ENCODE data around the gene LRRC32.

The LRRC32 gene

GRCh38 chr11:76678321-76678720 is 7.8 kb upstream of the LRRC32 start:
- no peak for DNase-seq (ENCODE audit: low read depth)

GRCh38 chr11:76677458-76677765 is 6.9 kb upstream of the LRRC32 start:
- DNase-seq (ENCODE audit: low read depth) = no peak

GRCh38 chr11:76676636-76677457 is 6.3 kb upstream of the LRRC32 start:
- no peak for DNase-seq (ENCODE audit: low read depth)

DNA sequence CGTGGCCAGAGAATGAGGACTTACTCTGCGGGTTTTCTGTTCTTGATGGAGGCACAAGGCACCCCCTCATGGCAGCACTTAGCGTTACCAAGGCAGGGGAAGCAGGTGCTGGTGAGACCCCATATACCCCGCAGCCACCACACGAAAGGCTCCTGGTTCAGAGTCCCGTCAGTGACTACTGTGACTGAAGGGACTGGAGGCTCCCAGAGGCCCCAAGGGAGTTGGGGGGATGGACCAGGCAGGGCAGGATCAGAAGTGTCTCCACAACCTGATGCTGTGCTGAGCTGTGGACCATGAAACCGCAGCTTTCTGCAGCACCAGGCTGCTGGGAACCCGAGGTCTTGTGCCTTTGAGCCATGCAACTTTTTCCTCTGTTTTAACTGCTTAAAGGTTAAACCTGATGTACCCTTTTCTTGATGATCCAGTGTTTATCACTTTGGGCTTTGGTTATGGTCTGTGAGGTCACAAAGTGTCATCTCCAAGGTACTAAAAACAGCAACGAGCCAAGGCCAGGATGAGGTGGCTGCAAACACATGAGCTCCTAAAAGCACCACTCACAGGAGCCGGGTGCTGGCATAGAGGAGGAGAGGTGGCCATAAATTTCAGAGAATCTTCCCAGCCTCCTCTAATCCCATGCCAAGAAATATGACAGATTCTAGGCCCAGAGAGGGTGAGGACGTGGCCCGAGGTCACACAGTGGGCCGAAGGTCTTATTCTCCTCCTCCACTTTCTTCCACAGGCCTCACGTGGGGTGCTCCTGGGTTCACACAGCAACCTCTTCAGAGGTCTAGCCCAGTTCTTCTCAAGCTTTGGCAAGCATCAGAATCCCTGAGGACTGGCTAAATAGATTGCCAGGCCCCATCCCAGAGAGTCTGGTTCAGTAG is 4.2 kb upstream of the LRRC32 start:
- no peak for DNase-seq (ENCODE audit: low read depth)

- no peak for DNase-seq (ENCODE audit: low read depth)
Observed at GRCh38 chr11:76673176-76674142, 2.9 kb upstream of the LRRC32 start.

- peak; percentile 34 for DNase-seq (ENCODE audit: low read depth)
Observed at GRCh38 chr11:76672431-76673175, 2.1 kb upstream of the LRRC32 start.

- no peak for DNase-seq (ENCODE audit: low read depth)
Observed at GRCh38 chr11:76671626-76672309, 1.2 kb upstream of the LRRC32 start.

DNA sequence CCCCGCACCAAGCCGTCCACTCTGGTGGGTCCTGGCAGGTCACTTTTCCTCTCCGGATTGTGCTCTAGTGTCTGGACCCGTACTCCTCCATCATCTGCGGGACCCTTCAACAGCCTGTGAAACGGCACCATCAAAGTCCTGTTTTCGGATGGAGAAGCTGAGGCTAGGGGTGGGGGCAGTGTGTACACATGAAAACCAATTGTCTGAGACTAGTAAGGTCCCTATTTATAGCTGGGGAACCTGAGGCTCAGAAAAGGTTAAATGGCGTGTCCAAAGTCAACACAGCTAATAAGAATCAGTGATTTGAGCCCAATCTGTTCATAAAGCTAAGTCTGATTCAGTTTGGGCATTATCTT is 668 bp upstream of the LRRC32 start:
- no peak for DNase-seq (ENCODE audit: low read depth)

GRCh38 chr11:76669901-76670484 is 554 bp downstream of the LRRC32 start:
- DNase-seq (ENCODE audit: low read depth) = no peak

DNA sequence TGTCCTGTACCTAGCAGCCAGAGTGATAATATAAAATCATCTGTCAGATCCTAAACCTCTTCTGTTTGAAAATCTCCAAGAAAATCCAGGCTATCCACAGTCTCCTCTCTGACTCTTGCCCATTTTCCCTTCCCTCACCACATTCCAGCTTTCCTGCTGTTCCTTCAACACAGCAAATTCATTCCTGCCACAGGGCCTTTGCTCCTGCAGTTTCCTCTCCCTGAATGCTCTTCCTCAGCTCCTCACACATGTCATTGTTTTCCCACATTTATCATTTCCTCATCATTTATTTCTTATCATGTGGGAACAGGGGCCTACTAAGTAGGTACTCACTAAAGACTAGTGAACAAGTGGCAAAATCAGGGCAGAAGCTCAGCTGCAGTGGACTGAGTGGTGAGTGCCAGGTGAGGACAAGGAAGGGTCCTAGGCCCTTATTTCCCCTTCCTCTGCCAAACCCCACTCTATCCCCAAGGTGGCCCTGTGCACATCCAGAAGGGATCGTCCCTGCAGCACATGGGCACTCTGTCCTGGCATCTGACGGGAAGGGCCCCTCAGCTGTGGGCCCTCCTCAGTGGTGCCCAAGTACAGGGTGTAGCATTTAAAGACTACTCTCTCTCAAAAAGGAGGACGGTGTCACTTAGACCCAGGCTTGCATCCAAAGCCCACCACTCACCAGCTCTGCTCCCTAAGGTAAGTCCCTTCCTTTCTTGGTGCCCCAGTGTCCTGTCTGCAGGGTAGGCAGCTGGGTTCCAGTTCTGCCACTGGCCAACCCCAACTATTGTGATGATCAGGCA is 2.0 kb downstream of the LRRC32 start:
- DNase-seq (ENCODE audit: low read depth) = no peak

- DNase-seq (ENCODE audit: low read depth) = no peak
Observed at GRCh38 chr11:76667856-76668255, 2.7 kb downstream of the LRRC32 start.

- DNase-seq (ENCODE audit: low read depth) = no peak
Observed at GRCh38 chr11:76667271-76667818, 3.2 kb downstream of the LRRC32 start.

- DNase-seq (ENCODE audit: low read depth) = no peak
Observed at GRCh38 chr11:76666830-76667229, 3.7 kb downstream of the LRRC32 start.

- no peak for DNase-seq (ENCODE audit: low read depth)
Observed at GRCh38 chr11:76666408-76666807, 4.1 kb downstream of the LRRC32 start.

GRCh38 chr11:76665921-76666351 is 4.6 kb downstream of the LRRC32 start:
- no peak for DNase-seq (ENCODE audit: low read depth)

DNA sequence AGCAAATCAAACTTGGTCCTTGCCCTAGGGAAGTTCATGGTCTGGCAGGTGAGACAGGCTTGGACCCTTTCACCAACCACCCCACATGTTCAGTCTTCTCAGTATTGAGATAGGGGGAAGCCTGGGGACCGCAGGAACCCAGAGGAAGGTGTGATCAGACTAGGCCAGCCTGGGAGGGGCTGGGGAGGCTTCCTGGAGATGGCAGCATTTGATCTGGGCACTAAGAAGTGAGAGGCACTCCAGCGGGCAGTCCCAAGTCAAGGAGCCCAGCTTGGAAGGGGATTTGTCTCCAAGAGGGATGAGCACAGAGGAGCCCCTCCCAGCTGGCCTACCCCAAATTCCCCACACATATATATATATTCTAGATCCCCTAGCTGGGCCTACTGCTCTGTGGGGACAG is 5.4 kb downstream of the LRRC32 start:
- DNase-seq (ENCODE audit: low read depth) = no peak

- no peak for DNase-seq (ENCODE audit: low read depth)
Observed at GRCh38 chr11:76664578-76665061, 5.9 kb downstream of the LRRC32 start.

GRCh38 chr11:76663912-76664440 is 6.6 kb downstream of the LRRC32 start:
- no peak for DNase-seq (ENCODE audit: low read depth)

DNA sequence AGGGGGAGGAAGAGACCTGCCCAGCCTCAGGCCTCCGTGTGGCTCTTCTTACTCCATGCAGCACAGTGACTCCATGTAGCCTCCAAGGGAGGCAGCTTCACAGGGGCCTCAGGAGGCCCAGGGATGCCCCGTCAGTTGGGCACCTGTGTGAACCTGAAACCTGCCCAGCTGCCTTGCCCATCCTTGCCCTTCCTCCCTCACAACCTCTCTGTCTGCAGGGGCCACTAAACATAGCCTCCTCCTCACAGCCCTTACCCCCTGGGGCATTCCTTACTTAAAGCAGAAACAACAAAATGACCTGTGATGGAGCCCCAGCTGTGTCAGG is 7.1 kb downstream of the LRRC32 start:
- no peak for DNase-seq (ENCODE audit: low read depth)

All from stimulated activated CD4-positive, alpha-beta T cell treated with anti-CD3 and anti-CD28 coated beads, Interleukin-2, amount 100 ng/mL, for 4 hours (primary cell).